Measurements from ENCODE around the gene DNAJC16. TPM values are rescaled to one million over a fixed set of nuclear protein-coding genes. Genes with fewer than 3 reads are reported as not detected.

Gene DNAJC16
- total and polyA plus RNA-seq, 9 of the 15 experiments (the other 6 are each of a cell fraction or from before 2014, with no cell fraction given): 6.9 to 16.8 (median 12.8) TPM

DNA sequence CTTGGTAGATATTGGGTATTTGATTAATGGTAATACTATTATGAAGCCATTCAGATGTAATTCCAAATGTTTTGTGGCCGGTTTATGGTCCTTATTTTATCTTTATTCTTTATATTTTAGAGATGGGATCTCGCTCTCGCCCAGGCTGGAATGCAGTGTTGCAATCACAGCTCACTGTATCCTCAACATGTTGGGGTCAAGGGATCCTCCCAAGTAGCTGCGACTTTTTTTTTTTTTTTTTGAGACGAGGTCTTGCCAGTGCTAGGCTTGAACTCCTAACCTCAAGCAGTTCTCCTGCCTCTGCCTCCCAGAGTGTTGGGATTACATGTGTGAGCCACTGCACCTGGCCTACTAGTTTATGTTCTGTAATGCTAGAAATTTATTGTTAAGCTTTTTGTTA is 95.3 kb downstream of the DNAJC16 start (continued):
- TF ChIP-seq FOXJ3 (CRISPR knock-in tag; IDR thresholded peaks at IDR 0.05): no peak
- TF ChIP-seq ZNF280A (IDR thresholded peaks at IDR 0.05; ENCODE audit: low read depth, partially characterized antibody): no peak
- TF ChIP-seq POLR3A (IDR thresholded peaks at IDR 0.05; ENCODE audit: borderline replicate concordance, extremely low read depth, insufficient read depth, insufficient read length): no peak
- TF ChIP-seq ZNF277 (CRISPR knock-in tag; IDR thresholded peaks at IDR 0.05; ENCODE audit: borderline replicate concordance): no peak
- TF ChIP-seq PRDM10 (IDR thresholded peaks at IDR 0.05; ENCODE audit: partially characterized antibody): no peak
- TF ChIP-seq SAFB (IDR thresholded peaks at IDR 0.05; ENCODE audit: borderline replicate concordance, low read depth, low read length): no peak
- TF ChIP-seq MXD1 (CRISPR knock-in tag; IDR thresholded peaks at IDR 0.05; ENCODE audit: borderline replicate concordance, poor library complexity, severe bottlenecking): no peak
- no peak for TF ChIP-seq GTF2B (IDR thresholded peaks at IDR 0.05; ENCODE audit: extremely low read depth, insufficient read length)
- no peak for TF ChIP-seq TRIM28 (IDR thresholded peaks at IDR 0.05)
- no peak for TF ChIP-seq ZNF124 (CRISPR knock-in tag; IDR thresholded peaks at IDR 0.05)
- no peak for TF ChIP-seq ZFX (CRISPR knock-in tag; IDR thresholded peaks at IDR 0.05)
- TF ChIP-seq ASH1L (IDR thresholded peaks at IDR 0.05; ENCODE audit: borderline replicate concordance, low read depth, partially characterized antibody): no peak
- TF ChIP-seq, protein P1, sequence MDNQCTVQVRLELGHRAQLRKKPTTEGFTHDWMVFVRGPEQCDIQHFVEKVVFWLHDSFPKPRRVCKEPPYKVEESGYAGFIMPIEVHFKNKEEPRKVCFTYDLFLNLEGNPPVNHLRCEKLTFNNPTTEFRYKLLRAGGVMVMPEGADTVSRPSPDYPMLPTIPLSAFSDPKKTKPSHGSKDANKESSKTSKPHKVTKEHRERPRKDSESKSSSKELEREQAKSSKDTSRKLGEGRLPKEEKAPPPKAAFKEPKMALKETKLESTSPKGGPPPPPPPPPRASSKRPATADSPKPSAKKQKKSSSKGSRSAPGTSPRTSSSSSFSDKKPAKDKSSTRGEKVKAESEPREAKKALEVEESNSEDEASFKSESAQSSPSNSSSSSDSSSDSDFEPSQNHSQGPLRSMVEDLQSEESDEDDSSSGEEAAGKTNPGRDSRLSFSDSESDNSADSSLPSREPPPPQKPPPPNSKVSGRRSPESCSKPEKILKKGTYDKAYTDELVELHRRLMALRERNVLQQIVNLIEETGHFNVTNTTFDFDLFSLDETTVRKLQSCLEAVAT (IDR thresholded peaks at IDR 0.05): no peak
- no peak for TF ChIP-seq ZNF282 (CRISPR knock-in tag; IDR thresholded peaks at IDR 0.05)
- no peak for TF ChIP-seq YY1 (IDR thresholded peaks at IDR 0.05; ENCODE audit: borderline replicate concordance in 1 of 3, control insufficient read depth in 1 of 3, extremely low read depth in 1 of 3, insufficient read depth in 3 of 3, insufficient read length in 1 of 3, insufficient replicate concordance in 2 of 3, low read depth in 1 of 3, low read length in 2 of 3)
- TF ChIP-seq RFX1 (IDR thresholded peaks at IDR 0.05): no peak
- no peak for TF ChIP-seq CEBPG (CRISPR knock-in tag; IDR thresholded peaks at IDR 0.05)
- peak in 1 of 2 experiments; percentile 72; a peak in 2 of 4 replicates for TF ChIP-seq CEBPG (tag; conservative IDR thresholded peaks at IDR 0.05 in 1 of 2, IDR thresholded peaks at IDR 0.05 in 1 of 2)

All from K562 (cell line).